ENCODE results near the gene ACTR10. TPM values are rescaled to one million over a fixed set of nuclear protein-coding genes. Genes with fewer than 3 reads are reported as not detected.

Gene ACTR10
- total RNA-seq, 4 donors from 2014 or later = 45.1 to 149 (median 87.9) TPM

GRCh38 chr14:58160561-58160960 is 39.4 kb upstream of the ACTR10 start:
- Histone ChIP-seq H3K4me1 (no peaks in the 10 kb centered on the region), H3K9me3 (no peaks in the 10 kb centered on the region), H3K4me3 (no peak overlapping the region), H3K36me3 (no peaks in the 10 kb centered on the region), H3K27ac (no peak overlapping the region), H3K27me3 (no peaks in the 10 kb centered on the region)
- TF ChIP-seq POLR2A (IDR thresholded peaks at IDR 0.05) = no peak
- no peak for TF ChIP-seq POLR2AphosphoS5 (IDR thresholded peaks at IDR 0.05)
- no peak for TF ChIP-seq EP300 (IDR thresholded peaks at IDR 0.05)
- TF ChIP-seq CTCF (IDR thresholded peaks at IDR 0.05) = no peak
- no peak for ATAC-seq

- 26 to 30% methylated on average over 10 of the region's 10 CpGs for WGBS, 2 donors (ENCODE audit: low coverage in 1 of 2)
- Histone ChIP-seq H3K4me3 (no peak overlapping the region), H3K36me3 (no peaks in the 10 kb centered on the region), H3K27me3 (no peaks in the 10 kb centered on the region), H3K27ac (no peak overlapping the region), H3K9me3 (no peaks in the 10 kb centered on the region), H3K4me1 (peaks cover 0 to 7% (median 3%) of the 10 kb centered on the region in 3 donors)
- peak; percentile 64 for ATAC-seq
- TF ChIP-seq CTCF (IDR thresholded peaks at IDR 0.05) = peak; percentile 73 to 87 (median 80)
- TF ChIP-seq POLR2A (IDR thresholded peaks at IDR 0.05) = no peak
- no peak for TF ChIP-seq EP300 (IDR thresholded peaks at IDR 0.05)
- peak; percentile 21 for TF ChIP-seq POLR2AphosphoS5 (IDR thresholded peaks at IDR 0.05)
Observed at GRCh38 chr14:58166005-58166983, 33.7 kb upstream of the ACTR10 start.

DNA sequence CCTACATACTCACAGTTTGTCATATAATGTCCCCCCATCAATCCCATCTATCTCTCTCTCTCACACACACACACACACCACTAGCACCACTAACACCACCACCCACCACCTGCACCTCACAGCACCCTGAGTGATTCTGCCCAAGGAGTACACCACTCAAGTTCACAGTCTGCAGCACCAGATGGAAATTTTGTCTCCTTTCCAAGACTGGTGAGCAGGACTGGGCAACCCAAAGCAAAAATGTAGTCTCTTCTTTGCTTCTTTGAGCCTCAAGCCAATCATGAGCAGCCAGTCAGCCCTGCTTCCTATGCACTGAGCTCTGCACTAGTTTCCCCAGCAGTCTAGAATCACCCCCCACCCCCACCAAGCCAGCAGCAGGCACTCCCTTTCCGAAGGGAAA is 32.9 kb upstream of the ACTR10 start:
- H3K36me3 ChIP-seq = no peaks in the 10 kb centered on the region
- no peak overlapping the region for H3K4me3 ChIP-seq
- H3K4me1 ChIP-seq = peaks cover 0 to 7% (median 3%) of the 10 kb centered on the region in 3 donors
- TF ChIP-seq CTCF (IDR thresholded peaks at IDR 0.05) (no peak), EP300 (IDR thresholded peaks at IDR 0.05) (no peak), POLR2A (IDR thresholded peaks at IDR 0.05) (no peak), POLR2AphosphoS5 (IDR thresholded peaks at IDR 0.05) (no peak)
- no peak for ATAC-seq
- 0% methylated on average over 1 of the region's 1 CpG; no CpG with 5 or more reads in 1 of the 2 donors for WGBS, 2 donors (ENCODE audit: low coverage in 1 of 2)
- H3K27me3 ChIP-seq = no peaks in the 10 kb centered on the region
- no peak overlapping the region for H3K27ac ChIP-seq
- no peaks in the 10 kb centered on the region for H3K9me3 ChIP-seq

- no peak overlapping the region for H3K27ac ChIP-seq
- TF ChIP-seq POLR2AphosphoS5 (IDR thresholded peaks at IDR 0.05) (no peak), CTCF (IDR thresholded peaks at IDR 0.05) (no peak), POLR2A (IDR thresholded peaks at IDR 0.05) (no peak), EP300 (IDR thresholded peaks at IDR 0.05) (no peak)
- H3K36me3 ChIP-seq = no peaks in the 10 kb centered on the region
- WGBS, 2 donors (ENCODE audit: low coverage in 1 of 2) = 68 to 97% methylated on average over 3 to 5 of the region's 5 CpGs
- peaks cover 0 to 7% (median 3%) of the 10 kb centered on the region in 3 donors for H3K4me1 ChIP-seq
- no peak for ATAC-seq
- no peaks in the 10 kb centered on the region for H3K9me3 ChIP-seq
- no peaks in the 10 kb centered on the region for H3K27me3 ChIP-seq
- H3K4me3 ChIP-seq = no peak overlapping the region
Observed at GRCh38 chr14:58167891-58168290, 32.1 kb upstream of the ACTR10 start.

DNA sequence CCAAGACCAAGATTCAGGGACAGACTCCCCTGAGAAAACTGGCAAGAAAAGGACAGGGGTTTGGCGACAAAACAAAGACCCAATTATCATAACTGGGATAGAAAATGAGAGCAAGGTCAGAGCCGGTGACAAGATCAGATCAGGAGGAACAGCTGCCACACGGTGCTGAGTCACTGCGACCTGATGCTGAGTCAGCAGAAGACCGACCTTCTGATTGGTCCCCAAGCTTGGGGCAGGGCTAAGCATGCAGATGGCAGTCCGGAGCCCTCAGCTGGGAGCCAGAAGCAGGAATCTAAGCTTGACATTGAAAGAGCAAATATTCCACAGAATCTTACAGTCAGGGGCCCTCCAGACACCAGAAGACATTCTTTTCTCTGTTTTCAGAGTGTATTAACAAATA is 28.9 kb upstream of the ACTR10 start:
- Histone ChIP-seq H3K9me3 (no peaks in the 10 kb centered on the region), H3K27ac (no peak overlapping the region), H3K36me3 (no peaks in the 10 kb centered on the region), H3K4me3 (no peak overlapping the region), H3K27me3 (no peaks in the 10 kb centered on the region), H3K4me1 (peaks cover 0 to 7% (median 3%) of the 10 kb centered on the region in 3 donors)
- TF ChIP-seq POLR2A (IDR thresholded peaks at IDR 0.05) = no peak
- TF ChIP-seq POLR2AphosphoS5 (IDR thresholded peaks at IDR 0.05) = no peak
- no peak for TF ChIP-seq EP300 (IDR thresholded peaks at IDR 0.05)
- no peak for TF ChIP-seq CTCF (IDR thresholded peaks at IDR 0.05)
- ATAC-seq = peak; percentile 82
- WGBS, 2 donors (ENCODE audit: low coverage in 1 of 2) = 7 to 40% methylated on average over 6 of the region's 6 CpGs

Data from gastroesophageal sphincter (tissue), 4 donors.